HepG2 (cell line): ENCODE measurements around the gene FBXO7. TPM values are rescaled to one million over a fixed set of nuclear protein-coding genes. Genes with fewer than 3 reads are reported as not detected.
A peak's percentile ranks its signal among the peaks of the same experiment; 100 is the strongest.

ENCODE experiments used
- DPF2 ChIP-seq: sonication (generic); formaldehyde crosslinking; IDR thresholded peaks from 2 replicates; pipeline ENCODE4 v1.4.0; 2020; ENCODE audit warnings: mild to moderate bottlenecking, low read depth, missing genetic modification reagents, borderline replicate concordance
- EEA1 ChIP-seq: sonication (generic); formaldehyde crosslinking; IDR thresholded peaks from 2 replicates; pipeline ENCODE4 v1.5.1; 2020; ENCODE audit warnings: mild to moderate bottlenecking, missing genetic modification reagents, borderline replicate concordance
- RBFOX2 ChIP-seq: fragments of 200-400 bp; formaldehyde crosslinking; IDR thresholded peaks from 2 replicates; pipeline ENCODE4 v1.6.1; 2017; ENCODE audit warnings: low read depth, mild to moderate bottlenecking, low read length
- SETDB1 ChIP-seq: sonication (generic); formaldehyde crosslinking; IDR thresholded peaks from 2 replicates; pipeline ENCODE4 v1.5.1; 2020; ENCODE audit warnings: missing genetic modification reagents, mild to moderate bottlenecking, borderline replicate concordance
- ZNF143 ChIP-seq: sonication (generic); formaldehyde crosslinking; IDR thresholded peaks from 2 replicates; pipeline ENCODE4 v1.4.0; 2020; ENCODE audit warnings: missing genetic modification reagents
- ZNF180 ChIP-seq: sonication (generic); formaldehyde crosslinking; IDR thresholded peaks from 2 replicates; pipeline ENCODE4 v1.4.0; 2020; ENCODE audit warnings: low read depth, missing genetic modification reagents, borderline replicate concordance
- ZNF367 ChIP-seq: sonication (generic); formaldehyde crosslinking; IDR thresholded peaks from 2 replicates; pipeline ENCODE4 v1.4.0; 2020; ENCODE audit warnings: missing genetic modification reagents, borderline replicate concordance
- ZNF652 ChIP-seq: IDR thresholded peaks from 2 replicates; pipeline ENCODE4 v1.6.1; 2016; ENCODE audit warnings: low read depth, borderline replicate concordance
- polyA plus RNA-seq, 8 experiments: library from polyadenylated mRNA; depleted of rRNA in 3 of 8; stranded (reverse) in 7 of 8; unstranded in 1 of 8; fragments of >200 nt; fragmentation: Illumina TruSeq in 4 of 8; extraction: Trizol in 4 of 8; gene quantifications; 2 replicates each; pipeline versions ENCODE4 v1.2.1 to v1.2.3, GENCODE V29; 2011 to 2016; ENCODE audit warnings: low read depth in 4 of 8, missing spikeins in 1 of 8, mixed read lengths in 1 of 8; ENCODE audit not compliant: insufficient read depth in 1 of 8
- total RNA-seq, 5 experiments: library from RNA; depleted of rRNA; stranded (reverse); fragments of >200 nt; fragmentation: Illumina TruSeq; extraction: Trizol; gene quantifications; 2 replicates each; pipeline ENCODE4 v1.2.3, GENCODE V29; 2016; ENCODE audit warnings: low read depth in 1 of 5
- TF ChIP-seq, protein P1 (sequence below): sonication (generic); formaldehyde crosslinking; IDR thresholded peaks from 2 replicates; pipeline ENCODE4 v1.4.0; 2020; ENCODE audit warnings: low read depth, missing genetic modification reagents
- TF ChIP-seq, protein P2 (sequence below): sonication (generic); formaldehyde crosslinking; IDR thresholded peaks from 2 replicates; pipeline ENCODE4 v1.5.1; 2020; ENCODE audit warnings: mild to moderate bottlenecking, missing genetic modification reagents, borderline replicate concordance
- TF ChIP-seq, protein P3 (sequence below): sonication (generic); formaldehyde crosslinking; IDR thresholded peaks from 2 replicates; pipeline ENCODE4 v1.8.1; 2023; ENCODE audit warnings: mild to moderate bottlenecking, missing genetic modification reagents
- TF ChIP-seq, protein P4 (sequence below): sonication (generic); formaldehyde crosslinking; IDR thresholded peaks from 2 replicates; pipeline ENCODE4 v1.5.0; 2020; ENCODE audit warnings: missing genetic modification reagents
- TF ChIP-seq, protein P5 (sequence below): sonication (generic); formaldehyde crosslinking; IDR thresholded peaks from 2 replicates; pipeline ENCODE4 v1.4.0; 2020; ENCODE audit warnings: missing genetic modification reagents
- TF ChIP-seq, protein P6 (sequence below): sonication (generic); formaldehyde crosslinking; IDR thresholded peaks from 2 replicates; pipeline ENCODE4 v1.8.0; 2022; ENCODE audit warnings: missing genetic modification reagents, mild to moderate bottlenecking, inconsistent platforms, borderline replicate concordance
- TF ChIP-seq, protein P7 (sequence below): sonication (generic); formaldehyde crosslinking; IDR thresholded peaks from 2 replicates; pipeline ENCODE4 v1.8.1; 2023; ENCODE audit warnings: missing genetic modification reagents, mild to moderate bottlenecking, borderline replicate concordance

FBXO7 gene
- total and polyA plus RNA-seq, 2 of the 13 experiments (the other 11 are each of a cell fraction or from before 2014, with no cell fraction given) = 105 to 172 TPM

DNA sequence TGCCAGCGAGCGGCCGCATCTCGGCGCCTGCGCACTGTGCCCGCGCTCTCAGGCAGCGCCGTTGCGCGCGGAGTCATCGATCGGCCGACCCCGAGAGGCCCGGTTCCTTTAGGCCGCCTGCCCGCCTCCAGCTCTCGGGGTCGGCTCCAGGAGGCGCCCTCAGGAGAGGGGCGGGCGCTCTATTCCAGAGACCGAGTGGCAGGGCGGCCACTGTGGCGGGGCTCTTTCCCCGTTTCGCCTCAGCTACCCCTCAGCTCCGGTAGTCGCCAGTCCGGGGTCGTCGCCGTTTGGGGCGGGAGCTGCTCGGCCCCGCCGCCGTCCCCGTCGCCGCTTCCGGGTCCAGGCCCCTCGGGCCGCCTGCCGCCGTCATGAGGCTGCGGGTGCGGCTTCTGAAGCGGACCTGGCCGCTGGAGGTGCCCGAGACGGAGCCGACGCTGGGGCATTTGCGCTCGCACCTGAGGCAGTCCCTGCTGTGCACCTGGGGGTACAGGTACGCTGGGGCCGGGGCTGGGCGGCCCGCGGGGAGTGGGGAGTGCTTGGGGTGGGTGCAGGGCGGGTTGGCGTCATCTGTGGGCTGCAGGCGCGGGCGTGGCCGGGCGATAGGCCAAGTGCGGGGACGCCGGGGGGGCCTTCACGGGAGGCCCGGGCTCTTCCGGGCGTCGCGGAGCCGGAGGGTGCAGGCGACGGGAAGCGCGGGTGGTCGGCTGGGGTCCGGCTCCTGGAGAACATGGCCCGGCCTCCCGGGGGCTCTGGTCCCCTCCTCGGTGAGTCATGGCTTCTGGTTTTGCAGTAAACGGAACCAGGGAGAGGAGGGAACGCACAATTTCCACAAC lies at the start of gene FBXO7 (continued):
- TF ChIP-seq, protein P1, sequence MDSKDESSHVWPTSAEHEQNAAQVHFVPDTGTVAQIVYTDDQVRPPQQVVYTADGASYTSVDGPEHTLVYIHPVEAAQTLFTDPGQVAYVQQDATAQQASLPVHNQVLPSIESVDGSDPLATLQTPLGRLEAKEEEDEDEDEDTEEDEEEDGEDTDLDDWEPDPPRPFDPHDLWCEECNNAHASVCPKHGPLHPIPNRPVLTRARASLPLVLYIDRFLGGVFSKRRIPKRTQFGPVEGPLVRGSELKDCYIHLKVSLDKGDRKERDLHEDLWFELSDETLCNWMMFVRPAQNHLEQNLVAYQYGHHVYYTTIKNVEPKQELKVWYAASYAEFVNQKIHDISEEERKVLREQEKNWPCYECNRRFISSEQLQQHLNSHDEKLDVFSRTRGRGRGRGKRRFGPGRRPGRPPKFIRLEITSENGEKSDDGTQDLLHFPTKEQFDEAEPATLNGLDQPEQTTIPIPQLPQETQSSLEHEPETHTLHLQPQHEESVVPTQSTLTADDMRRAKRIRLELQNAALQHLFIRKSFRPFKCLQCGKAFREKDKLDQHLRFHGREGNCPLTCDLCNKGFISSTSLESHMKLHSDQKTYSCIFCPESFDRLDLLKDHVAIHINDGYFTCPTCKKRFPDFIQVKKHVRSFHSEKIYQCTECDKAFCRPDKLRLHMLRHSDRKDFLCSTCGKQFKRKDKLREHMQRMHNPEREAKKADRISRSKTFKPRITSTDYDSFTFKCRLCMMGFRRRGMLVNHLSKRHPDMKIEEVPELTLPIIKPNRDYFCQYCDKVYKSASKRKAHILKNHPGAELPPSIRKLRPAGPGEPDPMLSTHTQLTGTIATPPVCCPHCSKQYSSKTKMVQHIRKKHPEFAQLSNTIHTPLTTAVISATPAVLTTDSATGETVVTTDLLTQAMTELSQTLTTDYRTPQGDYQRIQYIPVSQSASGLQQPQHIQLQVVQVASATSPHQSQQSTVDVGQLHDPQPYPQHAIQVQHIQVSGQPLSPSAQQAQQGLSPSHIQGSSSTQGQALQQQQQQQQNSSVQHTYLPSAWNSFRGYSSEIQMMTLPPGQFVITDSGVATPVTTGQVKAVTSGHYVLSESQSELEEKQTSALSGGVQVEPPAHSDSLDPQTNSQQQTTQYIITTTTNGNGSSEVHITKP (CRISPR knock-in tag) = no peak
- TF ChIP-seq ZNF652 (CRISPR knock-in tag) (no peak), ZNF143 (CRISPR knock-in tag) (no peak), SETDB1 (CRISPR knock-in tag) (no peak), EEA1 (CRISPR knock-in tag) (no peak; the same call in 1 of the 2 replicates), ZNF180 (no peak), DPF2 (CRISPR knock-in tag) (no peak), ZNF367 (no peak), RBFOX2 (peak; percentile 97)
- TF ChIP-seq, protein P2, sequence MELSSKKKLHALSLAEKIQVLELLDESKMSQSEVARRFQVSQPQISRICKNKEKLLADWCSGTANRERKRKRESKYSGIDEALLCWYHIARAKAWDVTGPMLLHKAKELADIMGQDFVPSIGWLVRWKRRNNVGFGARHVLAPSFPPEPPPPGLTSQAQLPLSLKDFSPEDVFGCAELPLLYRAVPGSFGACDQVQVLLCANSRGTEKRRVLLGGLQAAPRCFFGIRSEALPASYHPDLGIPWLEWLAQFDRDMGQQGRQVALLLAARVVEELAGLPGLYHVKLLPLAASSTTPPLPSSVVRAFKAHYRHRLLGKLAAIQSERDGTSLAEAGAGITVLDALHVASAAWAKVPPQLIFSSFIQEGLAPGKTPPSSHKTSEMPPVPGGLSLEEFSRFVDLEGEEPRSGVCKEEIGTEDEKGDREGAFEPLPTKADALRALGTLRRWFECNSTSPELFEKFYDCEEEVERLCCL (CRISPR knock-in tag) = no peak
- TF ChIP-seq, protein P3, sequence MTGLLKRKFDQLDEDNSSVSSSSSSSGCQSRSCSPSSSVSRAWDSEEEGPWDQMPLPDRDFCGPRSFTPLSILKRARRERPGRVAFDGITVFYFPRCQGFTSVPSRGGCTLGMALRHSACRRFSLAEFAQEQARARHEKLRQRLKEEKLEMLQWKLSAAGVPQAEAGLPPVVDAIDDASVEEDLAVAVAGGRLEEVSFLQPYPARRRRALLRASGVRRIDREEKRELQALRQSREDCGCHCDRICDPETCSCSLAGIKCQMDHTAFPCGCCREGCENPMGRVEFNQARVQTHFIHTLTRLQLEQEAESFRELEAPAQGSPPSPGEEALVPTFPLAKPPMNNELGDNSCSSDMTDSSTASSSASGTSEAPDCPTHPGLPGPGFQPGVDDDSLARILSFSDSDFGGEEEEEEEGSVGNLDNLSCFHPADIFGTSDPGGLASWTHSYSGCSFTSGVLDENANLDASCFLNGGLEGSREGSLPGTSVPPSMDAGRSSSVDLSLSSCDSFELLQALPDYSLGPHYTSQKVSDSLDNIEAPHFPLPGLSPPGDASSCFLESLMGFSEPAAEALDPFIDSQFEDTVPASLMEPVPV (CRISPR knock-in tag) = peak; percentile 89
- TF ChIP-seq, protein P4, sequence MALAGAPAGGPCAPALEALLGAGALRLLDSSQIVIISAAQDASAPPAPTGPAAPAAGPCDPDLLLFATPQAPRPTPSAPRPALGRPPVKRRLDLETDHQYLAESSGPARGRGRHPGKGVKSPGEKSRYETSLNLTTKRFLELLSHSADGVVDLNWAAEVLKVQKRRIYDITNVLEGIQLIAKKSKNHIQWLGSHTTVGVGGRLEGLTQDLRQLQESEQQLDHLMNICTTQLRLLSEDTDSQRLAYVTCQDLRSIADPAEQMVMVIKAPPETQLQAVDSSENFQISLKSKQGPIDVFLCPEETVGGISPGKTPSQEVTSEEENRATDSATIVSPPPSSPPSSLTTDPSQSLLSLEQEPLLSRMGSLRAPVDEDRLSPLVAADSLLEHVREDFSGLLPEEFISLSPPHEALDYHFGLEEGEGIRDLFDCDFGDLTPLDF (CRISPR knock-in tag) = peak; percentile 64
- TF ChIP-seq, protein P5, sequence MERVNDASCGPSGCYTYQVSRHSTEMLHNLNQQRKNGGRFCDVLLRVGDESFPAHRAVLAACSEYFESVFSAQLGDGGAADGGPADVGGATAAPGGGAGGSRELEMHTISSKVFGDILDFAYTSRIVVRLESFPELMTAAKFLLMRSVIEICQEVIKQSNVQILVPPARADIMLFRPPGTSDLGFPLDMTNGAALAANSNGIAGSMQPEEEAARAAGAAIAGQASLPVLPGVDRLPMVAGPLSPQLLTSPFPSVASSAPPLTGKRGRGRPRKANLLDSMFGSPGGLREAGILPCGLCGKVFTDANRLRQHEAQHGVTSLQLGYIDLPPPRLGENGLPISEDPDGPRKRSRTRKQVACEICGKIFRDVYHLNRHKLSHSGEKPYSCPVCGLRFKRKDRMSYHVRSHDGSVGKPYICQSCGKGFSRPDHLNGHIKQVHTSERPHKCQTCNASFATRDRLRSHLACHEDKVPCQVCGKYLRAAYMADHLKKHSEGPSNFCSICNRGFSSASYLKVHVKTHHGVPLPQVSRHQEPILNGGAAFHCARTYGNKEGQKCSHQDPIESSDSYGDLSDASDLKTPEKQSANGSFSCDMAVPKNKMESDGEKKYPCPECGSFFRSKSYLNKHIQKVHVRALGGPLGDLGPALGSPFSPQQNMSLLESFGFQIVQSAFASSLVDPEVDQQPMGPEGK (CRISPR knock-in tag) = peak; percentile 92
- TF ChIP-seq, protein P6, sequence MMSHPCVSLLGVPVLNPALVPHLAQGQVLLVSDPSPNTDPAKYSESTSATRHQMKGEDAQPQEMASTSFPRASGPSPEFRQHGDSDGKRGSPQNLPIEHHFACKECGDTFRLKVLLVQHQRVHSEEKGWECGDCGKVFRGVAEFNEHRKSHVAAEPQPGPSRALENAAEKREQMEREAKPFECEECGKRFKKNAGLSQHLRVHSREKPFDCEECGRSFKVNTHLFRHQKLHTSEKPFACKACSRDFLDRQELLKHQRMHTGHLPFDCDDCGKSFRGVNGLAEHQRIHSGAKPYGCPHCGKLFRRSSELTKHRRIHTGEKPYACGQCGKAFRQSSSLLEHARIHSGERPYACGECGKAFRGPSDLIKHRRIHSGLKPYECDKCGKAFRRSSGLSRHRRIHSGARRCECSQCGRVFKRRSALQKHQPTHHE (CRISPR knock-in tag) = peak; percentile 71
- TF ChIP-seq, protein P7, sequence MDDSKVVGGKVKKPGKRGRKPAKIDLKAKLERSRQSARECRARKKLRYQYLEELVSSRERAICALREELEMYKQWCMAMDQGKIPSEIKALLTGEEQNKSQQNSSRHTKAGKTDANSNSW (CRISPR knock-in tag) = no peak; the same call in 1 of the 2 replicates
